MCF 10A (cell line): Measurements from ENCODE around the gene DAB1. TPM values are rescaled to one million over a fixed set of nuclear protein-coding genes. Genes with fewer than 3 reads are reported as not detected.

Experiments used
- BruUV-seq: library from RNA; stranded (reverse); fragments of 400-500 nt; replicated peaks from 2 replicates; lab custom pipeline; 2021; lab: Mats Ljungman, UMichigan
- CTCF ChIA-PET: fragments of 300-600 bp; sonication (Branson Sonifier 250); formaldehyde crosslinking; extraction: SDS; loops from one replicate; lab custom pipeline; 2021; ENCODE audit warnings: antibody characterized with exemption, inconsistent platforms; lab: Yijun Ruan, JAX
- POLR2A ChIA-PET: fragments of 300-600, 350-650 bp; sonication (Branson Sonifier 250); formaldehyde crosslinking; extraction: SDS; loops from one replicate; lab custom pipeline; 2020; ENCODE audit warnings: antibody characterized with exemption, inconsistent platforms; lab: Yijun Ruan, JAX
- DNase-seq: peaks from one replicate; pipeline ENCODE4 v3.0.0-alpha.2; 2018; ENCODE audit not compliant: unreplicated experiment
- H3K27ac Mint-ChIP-seq: one replicate; pipeline ENCODE4 v1.8.0; 2022; ENCODE audit warnings: mild to moderate bottlenecking, low read depth, mixed read lengths; ENCODE audit not compliant: unreplicated experiment
- H3K27me3 Mint-ChIP-seq: one replicate; pipeline ENCODE4 v1.8.0; 2022; ENCODE audit warnings: mixed read lengths; ENCODE audit not compliant: insufficient read depth, unreplicated experiment
- H3K36me3 Mint-ChIP-seq: one replicate; pipeline ENCODE4 v1.8.0; 2022; ENCODE audit warnings: mild to moderate bottlenecking, moderate library complexity, mixed read lengths; ENCODE audit not compliant: insufficient read depth, unreplicated experiment
- H3K4me1 Mint-ChIP-seq: one replicate; pipeline ENCODE4 v1.8.0; 2022; ENCODE audit warnings: mixed read lengths; ENCODE audit not compliant: insufficient read depth, unreplicated experiment
- H3K4me3 Mint-ChIP-seq: one replicate; pipeline ENCODE4 v1.8.0; 2022; ENCODE audit warnings: mild to moderate bottlenecking, moderate library complexity, mixed read lengths; ENCODE audit not compliant: unreplicated experiment
- H3K9me3 Mint-ChIP-seq: one replicate; pipeline ENCODE4 v1.8.0; 2022; ENCODE audit warnings: mixed read lengths; ENCODE audit not compliant: unreplicated experiment
- CTCF ChIP-seq: fragments of 200-600 bp; IDR thresholded peaks from one replicate; pipeline ENCODE4 v1.8.0; 2022; ENCODE audit warnings: antibody characterized with exemption, mild to moderate bottlenecking; ENCODE audit not compliant: unreplicated experiment
- intact Hi-C: fragments of 100-400 bp; cut with micrococcal nuclease; formaldehyde crosslinking; loops from 2 replicates; pipeline ENCODE4 v1.14.1; 2022
- total RNA-seq: library from RNA; stranded (reverse); gene quantifications from 2 replicates; pipeline ENCODE4 v1.2.3, GENCODE V29; 2022

Gene DAB1
- total RNA-seq, 1 experiment from 2014 or later: not detected

GRCh38 chr1:56970280-56970679, 453.6 kb downstream of the DAB1 start:
- ChIA-PET CTCF (interaction anchor here (1.2 kb wide), 1 partner anchor 33 kb away, joined by 4 read pairs; no protein-coding TSS in a partner anchor), POLR2A (no interaction called here)
- Mint-ChIP-seq H3K9me3 (no peaks in the 10 kb centered on the region), H3K36me3 (no peaks in the 10 kb centered on the region), H3K27ac (no peak overlapping the region), H3K4me1 (no peaks in the 10 kb centered on the region), H3K27me3 (no peaks in the 10 kb centered on the region), H3K4me3 (no peak overlapping the region)
- intact Hi-C loops: no loop called here
- BruUV-seq: no TSS peak
- DNase-seq: no peak
- TF ChIP-seq CTCF: no peak

GRCh38 chr1:56968878-56969495, 454.9 kb downstream of the DAB1 start:
- ChIA-PET CTCF (interaction anchor here (0.7 to 1.1 kb wide), 3 partner anchors 16 to 132 kb away, joined by 3 read pairs; no protein-coding TSS in a partner anchor), POLR2A (no interaction called here)
- no peak overlapping the region for H3K4me3 Mint-ChIP-seq
- H3K36me3 Mint-ChIP-seq: no peaks in the 10 kb centered on the region
- no TSS peak for BruUV-seq
- no peaks in the 10 kb centered on the region for H3K4me1 Mint-ChIP-seq
- H3K9me3 Mint-ChIP-seq: no peaks in the 10 kb centered on the region
- H3K27ac Mint-ChIP-seq: no peak overlapping the region
- H3K27me3 Mint-ChIP-seq: no peaks in the 10 kb centered on the region
- no peak for TF ChIP-seq CTCF
- peak; percentile 5 for DNase-seq
- intact Hi-C loops: no loop called here

GRCh38 chr1:56967900-56968832, 455.7 kb downstream of the DAB1 start:
- DNase-seq: peak; percentile 42
- ChIA-PET POLR2A (no interaction called here), CTCF (interaction anchor here (0.7 to 1.1 kb wide), 3 partner anchors 15 to 133 kb away, joined by 3 read pairs; no protein-coding TSS in a partner anchor)
- peak; percentile 34 for TF ChIP-seq CTCF
- no peaks in the 10 kb centered on the region for H3K27me3 Mint-ChIP-seq
- no peaks in the 10 kb centered on the region for H3K36me3 Mint-ChIP-seq
- H3K4me3 Mint-ChIP-seq: no peak overlapping the region
- no peak overlapping the region for H3K27ac Mint-ChIP-seq
- H3K9me3 Mint-ChIP-seq: no peaks in the 10 kb centered on the region
- H3K4me1 Mint-ChIP-seq: no peaks in the 10 kb centered on the region
- intact Hi-C loops: no loop called here
- BruUV-seq: no TSS peak

- no peak overlapping the region for H3K27ac Mint-ChIP-seq
- BruUV-seq: no TSS peak
- ChIA-PET POLR2A (no interaction called here), CTCF (no interaction called here)
- DNase-seq: no peak
- TF ChIP-seq CTCF: no peak
- no peaks in the 10 kb centered on the region for H3K4me1 Mint-ChIP-seq
- intact Hi-C loops: no loop called here
- no peaks in the 10 kb centered on the region for H3K9me3 Mint-ChIP-seq
- no peaks in the 10 kb centered on the region for H3K27me3 Mint-ChIP-seq
- H3K4me3 Mint-ChIP-seq: no peak overlapping the region
- H3K36me3 Mint-ChIP-seq: no peaks in the 10 kb centered on the region
Measured at GRCh38 chr1:56967355-56967754, 456.5 kb downstream of the DAB1 start.
